GM19397 (cell line): ENCODE results near the gene PDE4D.
"Not testable (repeated sequence)": the region's sequence is repeated elsewhere in the genome, so short reads cannot be mapped to it uniquely, and the experiment has no call there.

ENCODE experiments used
- ATAC-seq: cut with Tn5 transposase; IDR thresholded peaks from one replicate; pipeline ENCODE4 v1.9.1; 2021; ENCODE audit warnings: mild to moderate bottlenecking, moderate library complexity; ENCODE audit not compliant: unreplicated experiment

Gene PDE4D

GRCh38 chr5:59317023-59317773 lies 576.3 kb downstream of the PDE4D start:
- no peak for ATAC-seq

DNA sequence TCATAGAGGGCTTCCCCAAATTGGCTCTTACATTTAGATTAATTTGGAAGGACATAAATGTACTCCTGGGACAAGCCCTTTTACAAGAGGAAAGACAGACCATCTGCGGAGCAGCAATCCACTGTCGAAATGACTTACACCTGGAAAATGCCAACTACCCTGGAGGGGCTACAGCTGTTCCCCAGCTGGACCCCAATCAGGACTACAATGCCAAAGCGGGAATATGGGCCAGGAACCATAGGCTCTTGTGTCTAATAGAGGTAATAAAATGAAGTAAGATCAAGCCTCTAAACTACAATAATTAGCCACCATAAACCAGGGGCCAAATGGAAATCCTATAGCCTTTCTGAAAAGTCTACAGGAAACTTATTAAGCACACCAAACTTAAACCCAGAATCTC lies 581.3 kb downstream of the PDE4D start:
- ATAC-seq: no peak

- not testable (repeated sequence) for ATAC-seq
Observed at GRCh38 chr5:59308685-59309084, 584.8 kb downstream of the PDE4D start.

DNA sequence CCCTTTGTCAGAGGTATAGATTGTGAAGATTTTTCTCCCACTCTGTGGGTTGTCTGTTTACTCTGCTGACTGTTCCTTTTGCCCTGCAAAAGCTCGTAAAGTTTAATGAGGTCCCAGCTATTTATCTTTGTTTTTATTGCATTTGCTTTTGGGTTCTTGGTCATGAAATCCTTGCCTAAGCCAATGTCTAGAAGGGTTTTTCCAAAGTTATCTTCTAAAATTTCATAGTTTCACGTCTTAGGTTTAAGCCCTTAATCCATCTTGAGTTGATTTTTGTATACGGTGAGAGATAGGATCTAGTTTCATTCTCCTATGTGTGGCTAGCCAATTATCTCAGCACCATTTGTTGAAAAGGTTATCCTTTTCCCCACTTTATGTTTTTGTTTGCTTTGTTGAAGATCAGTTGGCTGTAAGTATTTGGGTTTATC lies 590.2 kb downstream of the PDE4D start:
- ATAC-seq: not testable (repeated sequence)

GRCh38 chr5:59302509-59302908 lies 591.0 kb downstream of the PDE4D start:
- ATAC-seq: not testable (repeated sequence)

GRCh38 chr5:59301727-59302126 lies 591.8 kb downstream of the PDE4D start:
- ATAC-seq: no peak

- no peak for ATAC-seq
Observed at GRCh38 chr5:59300930-59301329, 592.6 kb downstream of the PDE4D start.

GRCh38 chr5:59299006-59299405 lies 594.5 kb downstream of the PDE4D start:
- no peak for ATAC-seq

GRCh38 chr5:59296317-59297264 lies 596.9 kb downstream of the PDE4D start:
- ATAC-seq: no peak

DNA sequence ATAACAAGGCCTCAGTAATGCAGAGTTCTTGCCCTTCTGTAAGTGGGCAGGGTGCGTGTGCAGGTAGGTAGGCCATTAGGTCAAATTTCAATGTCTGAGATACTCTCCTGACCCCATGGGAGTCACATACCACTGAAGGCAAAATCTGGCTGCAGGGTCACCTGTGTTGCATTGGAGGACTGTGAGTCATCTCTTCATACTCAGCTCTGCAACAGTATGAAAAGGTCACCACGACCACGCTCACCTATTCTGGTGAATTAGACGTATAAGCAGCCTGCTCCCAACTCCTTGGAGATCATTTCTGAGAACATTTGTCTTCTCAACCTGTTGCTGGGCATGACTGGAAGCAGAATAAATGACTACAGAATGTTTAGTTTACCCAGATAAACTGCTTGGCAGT lies 599.8 kb downstream of the PDE4D start:
- no peak for ATAC-seq

DNA sequence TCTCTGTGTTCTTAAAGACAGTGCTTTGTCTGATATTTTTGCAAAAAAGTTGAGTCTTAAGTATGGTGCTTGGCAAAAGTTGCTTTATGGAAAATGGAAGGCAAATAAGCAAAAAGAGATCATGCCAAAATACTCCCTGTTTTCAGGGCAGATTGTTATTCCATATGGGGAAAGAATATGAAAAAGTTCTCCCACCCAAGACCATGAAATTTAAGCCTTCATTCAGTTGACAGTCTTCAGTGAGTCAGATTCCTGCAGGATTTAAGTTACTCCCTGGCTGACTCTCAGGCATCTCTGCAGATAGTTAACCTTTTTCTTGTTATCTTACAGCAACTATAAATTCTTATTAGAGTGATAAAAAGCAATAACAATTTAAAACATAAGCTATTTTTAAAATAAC lies 601.6 kb downstream of the PDE4D start:
- ATAC-seq: no peak

DNA sequence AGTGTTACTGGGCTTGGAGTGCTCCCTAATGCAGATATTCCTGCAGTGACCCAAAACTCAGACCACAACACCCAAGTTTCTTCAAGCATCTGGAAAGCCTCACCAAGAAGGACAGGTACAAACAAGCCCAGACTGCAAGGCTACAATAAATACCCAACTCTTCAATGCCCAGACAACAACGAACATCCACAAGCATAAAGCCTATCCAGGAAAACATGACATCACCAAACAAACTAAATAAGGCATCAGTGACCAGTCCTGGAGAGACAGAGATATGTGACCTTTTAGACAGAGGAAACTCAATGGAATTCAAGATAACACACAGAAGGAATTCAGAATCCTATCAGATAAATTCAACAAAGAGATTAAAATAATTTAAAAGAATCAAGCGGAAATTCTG lies 605.6 kb downstream of the PDE4D start:
- no peak for ATAC-seq

DNA sequence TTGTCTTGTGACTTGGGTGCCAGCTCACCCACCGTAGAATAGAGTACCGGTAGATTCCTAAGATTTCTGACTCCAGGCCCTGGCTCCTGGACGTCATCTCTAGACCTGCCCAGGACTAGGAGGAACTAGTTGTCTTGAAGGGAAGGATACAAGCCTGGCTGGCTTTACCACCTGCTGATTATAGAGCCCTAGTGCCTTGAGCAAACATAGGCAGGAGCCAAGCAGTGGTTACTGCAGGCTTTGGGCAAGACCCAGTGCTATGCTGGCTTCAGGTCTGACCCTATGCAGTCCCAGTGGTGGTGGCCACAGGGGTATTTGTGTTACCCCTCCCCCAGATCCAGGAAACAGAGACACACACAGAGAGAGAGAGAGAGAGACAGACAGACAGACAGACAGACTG lies 606.2 kb downstream of the PDE4D start:
- no peak for ATAC-seq

DNA sequence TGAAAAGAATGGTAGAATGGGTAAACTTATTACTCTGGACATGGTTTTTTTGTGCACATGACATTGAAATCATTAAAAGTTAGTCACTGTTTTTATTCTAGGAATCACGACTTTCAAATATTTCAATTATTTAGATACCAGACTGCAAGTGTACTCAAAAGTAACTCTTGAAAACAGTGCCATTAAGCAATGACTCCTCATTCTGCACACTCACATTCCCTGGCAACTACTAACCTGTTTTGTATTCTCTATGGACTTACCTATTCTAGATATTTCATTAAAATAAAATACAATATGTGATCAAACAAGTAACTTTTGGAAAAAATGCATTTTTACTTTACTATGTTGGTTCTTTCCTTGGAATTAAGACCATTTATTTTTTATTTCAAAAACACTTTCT lies 607.0 kb downstream of the PDE4D start:
- no peak for ATAC-seq

GRCh38 chr5:59285300-59286016 lies 608.1 kb downstream of the PDE4D start:
- no peak for ATAC-seq

DNA sequence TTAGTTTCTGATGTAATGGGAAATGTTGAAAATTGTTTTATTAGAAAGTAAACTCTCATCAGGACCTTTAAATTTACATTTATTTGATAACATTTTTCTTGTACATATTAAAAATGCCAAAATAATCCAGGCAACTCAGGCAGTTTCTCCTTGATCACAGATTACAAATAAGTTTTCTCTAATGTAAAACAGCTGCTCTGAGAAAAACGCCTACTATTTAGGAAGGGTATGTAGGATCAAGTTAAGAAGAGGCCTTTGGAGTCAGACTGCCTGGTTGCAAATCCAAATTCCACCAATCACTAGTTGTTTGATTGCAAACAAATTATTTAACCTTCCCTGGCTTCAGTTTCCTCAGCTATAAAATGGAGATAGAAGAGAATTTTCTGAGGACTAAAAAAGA lies 610.8 kb downstream of the PDE4D start:
- no peak for ATAC-seq

DNA sequence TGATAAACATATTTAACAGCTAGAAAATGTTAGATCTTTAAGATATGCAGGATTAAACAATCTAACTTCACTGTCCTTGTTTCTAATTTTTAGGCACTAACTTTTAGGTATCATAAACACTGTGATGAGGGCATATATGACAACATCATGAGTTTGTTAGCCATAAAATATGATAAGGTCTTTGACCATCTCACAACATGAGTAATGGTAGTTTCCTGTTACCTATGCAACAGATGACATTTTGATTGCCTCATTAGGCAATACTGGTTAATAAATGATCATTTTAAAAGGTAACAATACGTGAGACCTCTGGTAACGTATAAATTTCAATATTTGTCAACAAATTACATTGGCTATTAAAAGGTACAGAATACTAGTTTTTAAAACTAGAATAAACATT lies 613.5 kb downstream of the PDE4D start:
- no peak for ATAC-seq

GRCh38 chr5:59276917-59277372 lies 616.6 kb downstream of the PDE4D start:
- no peak for ATAC-seq

GRCh38 chr5:59276325-59276675 lies 617.2 kb downstream of the PDE4D start:
- ATAC-seq: no peak

DNA sequence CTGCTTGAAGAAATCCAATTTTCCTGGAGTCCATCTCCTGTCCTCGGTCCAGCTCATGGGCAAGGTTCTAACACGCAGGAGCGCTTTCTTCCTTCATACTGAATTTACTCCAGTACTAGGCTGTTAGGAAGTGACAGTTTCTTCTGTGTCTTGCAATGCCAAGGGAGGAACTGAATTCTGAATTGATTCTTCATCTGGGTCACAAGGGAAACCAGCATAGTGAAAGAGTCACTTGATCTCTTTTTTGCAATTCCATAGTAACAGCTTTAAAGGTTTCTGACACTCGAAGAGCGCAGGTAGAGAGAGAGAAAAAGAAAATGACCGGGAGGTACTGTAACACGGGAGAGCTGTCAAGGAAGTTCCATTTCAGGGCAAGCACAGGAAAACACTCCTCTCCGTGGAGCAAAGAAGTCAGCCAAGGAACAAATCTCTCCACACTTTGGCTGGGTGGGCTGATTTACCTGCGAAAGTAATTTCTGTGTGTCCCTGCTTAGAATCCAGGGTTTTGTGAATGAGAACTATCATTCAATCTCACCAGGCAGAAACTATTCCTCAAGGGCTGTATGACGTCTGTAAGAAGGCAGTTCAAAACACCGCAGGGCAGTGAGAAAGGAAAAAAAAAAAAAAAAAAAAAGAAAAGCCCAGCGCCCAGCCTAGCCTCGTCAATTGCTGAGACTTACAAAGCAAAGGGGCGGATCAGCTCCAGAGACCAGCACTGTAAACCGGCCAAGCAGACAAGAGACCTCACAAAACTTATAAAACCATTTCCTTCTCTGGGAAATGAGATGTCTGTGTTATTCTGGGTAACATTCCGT lies 617.8 kb downstream of the PDE4D start:
- ATAC-seq: no peak

GRCh38 chr5:59275170-59275509 lies 618.4 kb downstream of the PDE4D start:
- no peak for ATAC-seq
